WTC11 (cell line): ENCODE measurements around the gene MICAL2. TPM values are rescaled to one million over a fixed set of nuclear protein-coding genes. Genes with fewer than 3 reads are reported as not detected.

Source experiments
- ATAC-seq: fragments of 200-7000 bp; cut with Tn5 transposase; 2 replicates; pipeline ENCODE4 v1.10.0; 2021; ENCODE audit warnings: mild to moderate bottlenecking, moderate library complexity
- CTCF ChIA-PET: fragments of 300-600 bp; sonication (Branson Sonifier 250); formaldehyde crosslinking; loops from one replicate; lab custom pipeline; 2021; ENCODE audit warnings: antibody characterized with exemption; lab: Charles Lee
- POLR2A ChIA-PET: fragments of 350-600 bp; sonication (Branson Sonifier 250); formaldehyde crosslinking; loops from one replicate; lab custom pipeline; 2021; ENCODE audit warnings: antibody characterized with exemption; lab: Charles Lee
- DNase-seq: peaks from one replicate; pipeline ENCODE4 v3.0.0; 2021; ENCODE audit warnings: low spot score
- H3K27ac Mint-ChIP-seq: 2 replicates; pipeline ENCODE4 v1.8.0; 2021; ENCODE audit warnings: mixed read lengths
- H3K27me3 Mint-ChIP-seq: 2 replicates; pipeline ENCODE4 v1.8.0; 2021; ENCODE audit warnings: low read depth, mild to moderate bottlenecking, moderate library complexity, mixed read lengths
- H3K36me3 Mint-ChIP-seq: 2 replicates; pipeline ENCODE4 v1.8.0; 2021; ENCODE audit warnings: mixed read lengths
- H3K4me1 Mint-ChIP-seq: 2 replicates; pipeline ENCODE4 v1.8.0; 2022; ENCODE audit warnings: mixed read lengths
- H3K4me3 Mint-ChIP-seq: 2 replicates; pipeline ENCODE4 v1.8.0; 2021; ENCODE audit warnings: mild to moderate bottlenecking, moderate library complexity, mixed read lengths
- H3K9me3 Mint-ChIP-seq: 2 replicates; pipeline ENCODE4 v1.8.0; 2021; ENCODE audit warnings: mixed read lengths
- CBFB ChIP-seq: sonication (generic); formaldehyde crosslinking; IDR thresholded peaks from 2 replicates; pipeline ENCODE4 v1.8.1; 2022; ENCODE audit warnings: mild to moderate bottlenecking, low read depth, missing genetic modification reagents
- CREB1 ChIP-seq: sonication (generic); formaldehyde crosslinking; IDR thresholded peaks from 2 replicates; pipeline ENCODE4 v1.8.0; 2023; ENCODE audit warnings: mild to moderate bottlenecking, missing genetic modification reagents
- ELF4 ChIP-seq: sonication (generic); formaldehyde crosslinking; IDR thresholded peaks from 2 replicates; pipeline ENCODE4 v1.8.1; 2022; ENCODE audit warnings: low read depth, mild to moderate bottlenecking, moderate library complexity, missing genetic modification reagents
- ETV6 ChIP-seq: sonication (generic); formaldehyde crosslinking; IDR thresholded peaks from 2 replicates; pipeline ENCODE4 v1.8.1; 2022; ENCODE audit warnings: mild to moderate bottlenecking, missing genetic modification reagents
- FOXJ3 ChIP-seq: sonication (generic); formaldehyde crosslinking; IDR thresholded peaks from 2 replicates; pipeline ENCODE4 v1.9.0; 2021; ENCODE audit warnings: missing genetic modification reagents, mild to moderate bottlenecking, borderline replicate concordance
- FOXK1 ChIP-seq: sonication (generic); formaldehyde crosslinking; IDR thresholded peaks from 2 replicates; pipeline ENCODE4 v1.8.0; 2022; ENCODE audit warnings: mild to moderate bottlenecking, moderate library complexity, missing genetic modification reagents
- GTF2I ChIP-seq: fragments of 250-450 bp; sonication (Bioruptor Pico); conservative IDR thresholded peaks from 2 replicates; pipeline ENCODE4 v1.4.0; 2021; ENCODE audit warnings: mild to moderate bottlenecking
- NFE2L1 ChIP-seq: sonication (generic); formaldehyde crosslinking; IDR thresholded peaks from 2 replicates; pipeline ENCODE4 v1.8.1; 2023; ENCODE audit warnings: missing genetic modification reagents
- NFYB ChIP-seq: sonication (generic); formaldehyde crosslinking; conservative IDR thresholded peaks from 2 replicates; pipeline ENCODE4 v1.8.0; 2022; ENCODE audit warnings: low read depth, missing genetic modification reagents
- NR2C2 ChIP-seq: sonication (generic); formaldehyde crosslinking; IDR thresholded peaks from 2 replicates; pipeline ENCODE4 v1.8.0; 2022; ENCODE audit warnings: mild to moderate bottlenecking, missing genetic modification reagents
- PRRX2 ChIP-seq: fragments of 250-450 bp; sonication (Bioruptor Pico); IDR thresholded peaks from 2 replicates; pipeline ENCODE4 v1.8.0; 2021; ENCODE audit warnings: mild to moderate bottlenecking
- SOX15 ChIP-seq: fragments of 250-450 bp; sonication (Bioruptor Pico); IDR thresholded peaks from 2 replicates; pipeline ENCODE4 v1.9.0; 2021; ENCODE audit warnings: mild to moderate bottlenecking
- TP53 ChIP-seq: sonication (generic); formaldehyde crosslinking; IDR thresholded peaks from 2 replicates; pipeline ENCODE4 v1.8.1; 2023; ENCODE audit warnings: mild to moderate bottlenecking, missing genetic modification reagents
- ZNF121 ChIP-seq: sonication (generic); formaldehyde crosslinking; IDR thresholded peaks from 2 replicates; pipeline ENCODE4 v1.8.0; 2023; ENCODE audit warnings: missing genetic modification reagents
- ZNF138 ChIP-seq: sonication (generic); formaldehyde crosslinking; conservative IDR thresholded peaks from 2 replicates; pipeline ENCODE4 v1.8.1; 2022; ENCODE audit warnings: mild to moderate bottlenecking, moderate library complexity, missing genetic modification reagents
- ZNF232 ChIP-seq: sonication (generic); formaldehyde crosslinking; IDR thresholded peaks from 2 replicates; pipeline ENCODE4 v1.8.0; 2022; ENCODE audit warnings: mild to moderate bottlenecking, missing genetic modification reagents
- total RNA-seq: library from RNA; stranded (reverse); gene quantifications from 3 replicates; pipeline ENCODE4 v1.2.3, GENCODE V29; 2021
- TF ChIP-seq, protein P1 (sequence below): fragments of 250-450 bp; sonication (Bioruptor Pico); IDR thresholded peaks from 2 replicates; pipeline ENCODE4 v1.8.0; 2021; ENCODE audit warnings: mild to moderate bottlenecking
- TF ChIP-seq, protein P2 (sequence below): fragments of 250-450 bp; sonication (Bioruptor Pico); IDR thresholded peaks from 2 replicates; pipeline ENCODE4 v1.9.0; 2021; ENCODE audit warnings: mild to moderate bottlenecking, borderline replicate concordance
- TF ChIP-seq, protein P3 (sequence below): sonication (generic); formaldehyde crosslinking; IDR thresholded peaks from 2 replicates; pipeline ENCODE4 v1.8.1; 2022; ENCODE audit warnings: missing genetic modification reagents, borderline replicate concordance
- TF ChIP-seq, protein P4 (sequence below): fragments of 250-450 bp; sonication (Bioruptor Pico); conservative IDR thresholded peaks from 2 replicates; pipeline ENCODE4 v1.9.0; 2021; ENCODE audit warnings: mild to moderate bottlenecking

The MICAL2 gene
- total RNA-seq, 1 experiment from 2014 or later = 3.1 TPM

DNA sequence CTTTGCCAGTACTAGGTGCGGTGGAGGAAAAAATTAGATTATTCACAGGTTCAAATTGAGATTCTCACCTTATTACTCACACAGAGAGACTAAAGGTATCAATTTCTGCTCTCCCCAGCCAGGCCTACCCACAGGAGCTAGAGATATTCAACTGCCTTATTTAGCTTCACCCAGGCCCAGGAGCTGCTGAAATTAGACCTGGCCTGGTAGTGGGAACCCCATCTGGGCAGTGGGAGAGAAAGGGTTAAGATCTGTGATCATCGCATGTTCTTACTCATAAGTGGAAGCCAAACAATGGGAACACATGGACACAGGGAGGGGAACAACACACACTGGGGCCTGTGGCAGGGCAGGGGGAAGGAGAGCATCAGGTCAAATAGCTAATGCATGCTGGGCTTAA lies 20.9 kb upstream of the MICAL2 start:
- H3K4me1 Mint-ChIP-seq = peaks cover 32% of the 10 kb centered on the region
- peaks cover under 1% of the 10 kb centered on the region for H3K9me3 Mint-ChIP-seq
- ChIA-PET CTCF (no interaction called here), POLR2A (no interaction called here)
- H3K27ac Mint-ChIP-seq = no peak overlapping the region
- no peaks in the 10 kb centered on the region for H3K27me3 Mint-ChIP-seq
- TF ChIP-seq NFYB (CRISPR knock-in tag) (no peak), ZNF232 (CRISPR knock-in tag) (no peak)
- TF ChIP-seq, protein P1, sequence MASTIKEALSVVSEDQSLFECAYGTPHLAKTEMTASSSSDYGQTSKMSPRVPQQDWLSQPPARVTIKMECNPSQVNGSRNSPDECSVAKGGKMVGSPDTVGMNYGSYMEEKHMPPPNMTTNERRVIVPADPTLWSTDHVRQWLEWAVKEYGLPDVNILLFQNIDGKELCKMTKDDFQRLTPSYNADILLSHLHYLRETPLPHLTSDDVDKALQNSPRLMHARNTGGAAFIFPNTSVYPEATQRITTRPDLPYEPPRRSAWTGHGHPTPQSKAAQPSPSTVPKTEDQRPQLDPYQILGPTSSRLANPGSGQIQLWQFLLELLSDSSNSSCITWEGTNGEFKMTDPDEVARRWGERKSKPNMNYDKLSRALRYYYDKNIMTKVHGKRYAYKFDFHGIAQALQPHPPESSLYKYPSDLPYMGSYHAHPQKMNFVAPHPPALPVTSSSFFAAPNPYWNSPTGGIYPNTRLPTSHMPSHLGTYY (CRISPR knock-in tag) = no peak
- H3K4me3 Mint-ChIP-seq = no peak overlapping the region
- ATAC-seq (no peak), DNase-seq (no peak)
- no peaks in the 10 kb centered on the region for H3K36me3 Mint-ChIP-seq

DNA sequence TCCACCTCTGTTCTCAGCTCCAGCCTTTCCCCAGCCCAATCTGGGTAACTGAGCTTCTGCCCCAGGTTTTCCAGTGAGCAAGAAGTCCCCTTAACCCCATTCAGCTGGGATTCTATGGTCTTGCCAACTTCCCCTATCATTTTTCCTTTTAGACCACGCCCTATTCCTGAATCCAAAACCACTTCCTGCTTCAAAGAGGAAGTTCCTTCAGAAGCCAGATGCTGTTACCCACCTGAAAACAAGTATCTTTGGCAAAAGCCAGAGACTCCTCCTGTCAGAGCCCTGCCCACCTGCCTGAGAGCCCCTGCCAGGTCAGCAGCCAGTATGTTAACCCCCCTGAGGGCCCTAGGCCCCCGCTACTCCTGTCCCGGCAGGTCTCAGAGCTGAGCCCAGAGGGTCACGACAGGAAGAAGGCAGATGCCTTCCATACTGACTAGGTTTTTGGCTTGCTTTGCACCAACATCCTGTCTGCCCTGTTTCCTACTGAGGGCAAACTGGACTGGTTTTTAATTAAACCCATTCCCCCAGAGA lies 20.3 kb upstream of the MICAL2 start:
- peaks cover 37% of the 10 kb centered on the region for H3K4me1 Mint-ChIP-seq

More for the DNA sequence above, 20.3 kb upstream of the MICAL2 start:
- H3K9me3 Mint-ChIP-seq = no peaks in the 10 kb centered on the region
- no peaks in the 10 kb centered on the region for H3K36me3 Mint-ChIP-seq
- H3K27ac Mint-ChIP-seq = no peak overlapping the region
- ChIA-PET POLR2A (no interaction called here), CTCF (no interaction called here)
- H3K27me3 Mint-ChIP-seq = no peaks in the 10 kb centered on the region
- DNase-seq (no peak), ATAC-seq (no peak)
- no peak for TF ChIP-seq CBFB (CRISPR knock-in tag)
- TF ChIP-seq, protein P2, sequence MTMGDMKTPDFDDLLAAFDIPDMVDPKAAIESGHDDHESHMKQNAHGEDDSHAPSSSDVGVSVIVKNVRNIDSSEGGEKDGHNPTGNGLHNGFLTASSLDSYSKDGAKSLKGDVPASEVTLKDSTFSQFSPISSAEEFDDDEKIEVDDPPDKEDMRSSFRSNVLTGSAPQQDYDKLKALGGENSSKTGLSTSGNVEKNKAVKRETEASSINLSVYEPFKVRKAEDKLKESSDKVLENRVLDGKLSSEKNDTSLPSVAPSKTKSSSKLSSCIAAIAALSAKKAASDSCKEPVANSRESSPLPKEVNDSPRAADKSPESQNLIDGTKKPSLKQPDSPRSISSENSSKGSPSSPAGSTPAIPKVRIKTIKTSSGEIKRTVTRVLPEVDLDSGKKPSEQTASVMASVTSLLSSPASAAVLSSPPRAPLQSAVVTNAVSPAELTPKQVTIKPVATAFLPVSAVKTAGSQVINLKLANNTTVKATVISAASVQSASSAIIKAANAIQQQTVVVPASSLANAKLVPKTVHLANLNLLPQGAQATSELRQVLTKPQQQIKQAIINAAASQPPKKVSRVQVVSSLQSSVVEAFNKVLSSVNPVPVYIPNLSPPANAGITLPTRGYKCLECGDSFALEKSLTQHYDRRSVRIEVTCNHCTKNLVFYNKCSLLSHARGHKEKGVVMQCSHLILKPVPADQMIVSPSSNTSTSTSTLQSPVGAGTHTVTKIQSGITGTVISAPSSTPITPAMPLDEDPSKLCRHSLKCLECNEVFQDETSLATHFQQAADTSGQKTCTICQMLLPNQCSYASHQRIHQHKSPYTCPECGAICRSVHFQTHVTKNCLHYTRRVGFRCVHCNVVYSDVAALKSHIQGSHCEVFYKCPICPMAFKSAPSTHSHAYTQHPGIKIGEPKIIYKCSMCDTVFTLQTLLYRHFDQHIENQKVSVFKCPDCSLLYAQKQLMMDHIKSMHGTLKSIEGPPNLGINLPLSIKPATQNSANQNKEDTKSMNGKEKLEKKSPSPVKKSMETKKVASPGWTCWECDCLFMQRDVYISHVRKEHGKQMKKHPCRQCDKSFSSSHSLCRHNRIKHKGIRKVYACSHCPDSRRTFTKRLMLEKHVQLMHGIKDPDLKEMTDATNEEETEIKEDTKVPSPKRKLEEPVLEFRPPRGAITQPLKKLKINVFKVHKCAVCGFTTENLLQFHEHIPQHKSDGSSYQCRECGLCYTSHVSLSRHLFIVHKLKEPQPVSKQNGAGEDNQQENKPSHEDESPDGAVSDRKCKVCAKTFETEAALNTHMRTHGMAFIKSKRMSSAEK (CRISPR knock-in tag) = no peak
- TF ChIP-seq FOXK1 (CRISPR knock-in tag) = no peak
- TF ChIP-seq NR2C2 = no peak
- TF ChIP-seq, protein P3, sequence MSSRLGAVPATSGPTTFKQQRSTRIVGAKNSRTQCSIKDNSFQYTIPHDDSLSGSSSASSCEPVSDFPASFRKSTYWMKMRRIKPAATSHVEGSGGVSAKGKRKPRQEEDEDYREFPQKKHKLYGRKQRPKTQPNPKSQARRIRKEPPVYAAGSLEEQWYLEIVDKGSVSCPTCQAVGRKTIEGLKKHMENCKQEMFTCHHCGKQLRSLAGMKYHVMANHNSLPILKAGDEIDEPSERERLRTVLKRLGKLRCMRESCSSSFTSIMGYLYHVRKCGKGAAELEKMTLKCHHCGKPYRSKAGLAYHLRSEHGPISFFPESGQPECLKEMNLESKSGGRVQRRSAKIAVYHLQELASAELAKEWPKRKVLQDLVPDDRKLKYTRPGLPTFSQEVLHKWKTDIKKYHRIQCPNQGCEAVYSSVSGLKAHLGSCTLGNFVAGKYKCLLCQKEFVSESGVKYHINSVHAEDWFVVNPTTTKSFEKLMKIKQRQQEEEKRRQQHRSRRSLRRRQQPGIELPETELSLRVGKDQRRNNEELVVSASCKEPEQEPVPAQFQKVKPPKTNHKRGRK (CRISPR knock-in tag) = no peak
- TF ChIP-seq TP53 (CRISPR knock-in tag) = no peak
- no peak for TF ChIP-seq ZNF121 (CRISPR knock-in tag)
- no peak for TF ChIP-seq FOXJ3
- TF ChIP-seq ETV6 (CRISPR knock-in tag) = no peak
- TF ChIP-seq, protein P4, sequence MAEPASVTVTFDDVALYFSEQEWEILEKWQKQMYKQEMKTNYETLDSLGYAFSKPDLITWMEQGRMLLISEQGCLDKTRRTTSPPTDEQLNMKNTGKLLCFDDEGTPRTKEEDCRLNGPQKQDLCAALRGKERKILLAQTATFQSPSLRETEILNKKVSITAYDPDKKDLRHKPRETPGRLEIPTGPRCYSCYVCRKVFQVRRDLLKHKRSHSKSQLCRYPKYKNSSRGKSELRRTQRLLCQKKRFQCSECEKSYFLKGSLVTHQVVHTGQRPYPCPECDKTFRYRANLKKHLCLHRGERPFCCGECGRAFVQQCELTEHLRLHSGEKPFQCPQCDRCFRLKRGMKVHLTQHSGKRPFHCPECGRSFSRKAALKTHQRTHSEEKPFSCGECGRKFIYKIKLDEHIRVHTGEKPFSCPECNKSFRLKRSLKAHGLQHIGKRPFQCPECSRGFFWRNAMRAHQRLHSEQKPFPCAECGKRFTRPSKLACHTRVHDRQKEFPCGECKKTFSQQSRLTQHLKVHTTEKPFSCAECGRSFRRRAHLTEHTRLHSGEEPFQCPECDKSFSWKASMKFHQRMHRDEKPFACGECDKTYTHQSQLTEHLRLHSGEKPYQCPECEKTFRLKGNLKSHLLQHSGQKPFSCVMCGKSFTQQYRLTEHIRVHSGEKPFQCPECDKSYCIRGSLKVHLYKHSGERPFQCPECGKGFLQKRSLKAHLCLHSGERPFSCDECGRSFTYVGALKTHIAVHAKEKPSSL = no peak
- TF ChIP-seq GTF2I (CRISPR knock-in tag) = no peak
- no peak for TF ChIP-seq ELF4
- TF ChIP-seq SOX15 (CRISPR knock-in tag) = no peak
- no peak for TF ChIP-seq PRRX2 (CRISPR knock-in tag)
- TF ChIP-seq NFE2L1 (CRISPR knock-in tag) = no peak
- no peak for TF ChIP-seq CREB1
- TF ChIP-seq ZNF138 = no peak
- no peak overlapping the region for H3K4me3 Mint-ChIP-seq
